Lower leg skin (tissue), 4 donors: ENCODE data around the gene NPAS1. TPM values are rescaled to one million over a fixed set of nuclear protein-coding genes. Genes with fewer than 3 reads are reported as not detected.

Source experiments
- DNase-seq, 2 donors: peaks; one replicate each; pipeline ENCODE4 v3.0.0-alpha.2; 2019; ENCODE audit warnings: low spot score in 2 of 2
- H3K4me3 ChIP-seq: fragments of 200-600 bp; sonication (generic); 2 replicates; pipeline ENCODE4 v1.5.1; 2017; ENCODE audit warnings: mild to moderate bottlenecking, low read depth; ENCODE audit not compliant: poor library complexity, severe bottlenecking
- CTCF ChIP-seq, 3 donors: fragments of 450-650 bp; IDR thresholded peaks; one replicate each; pipeline ENCODE4 v1.5.1; 2016; ENCODE audit warnings: antibody characterized with exemption in 3 of 3, mild to moderate bottlenecking in 3 of 3, moderate library complexity in 2 of 3
- POLR2A ChIP-seq, 2 donors: fragments of 450-650 bp; IDR thresholded peaks; one replicate each; pipeline ENCODE4 v1.6.1; 2016 to 2017; ENCODE audit warnings: antibody characterized with exemption in 2 of 2, mild to moderate bottlenecking in 1 of 2, moderate library complexity in 1 of 2
- WGBS, 2 donors: methylation state at CpG; one replicate each; pipeline ENCODE4 v1.1.5; 2018; 5-methylcytosine and 5-hydroxymethylcytosine counted together
- intact Hi-C: fragments of 100-400 bp; cut with DNase I; formaldehyde crosslinking; loops from one replicate; pipeline ENCODE4 v1.15.0; 2023; ENCODE audit warnings: low total_unique reads
- total RNA-seq, 4 donors: library from RNA; depleted of rRNA; stranded (reverse); fragments of >200 nt; gene quantifications; one replicate each; pipeline ENCODE4 v1.1.0, GENCODE V29; 2016

The NPAS1 gene
- total RNA-seq, 4 donors from 2014 or later, result 5.7 to 24.3 (median 12.6) TPM

DNA sequence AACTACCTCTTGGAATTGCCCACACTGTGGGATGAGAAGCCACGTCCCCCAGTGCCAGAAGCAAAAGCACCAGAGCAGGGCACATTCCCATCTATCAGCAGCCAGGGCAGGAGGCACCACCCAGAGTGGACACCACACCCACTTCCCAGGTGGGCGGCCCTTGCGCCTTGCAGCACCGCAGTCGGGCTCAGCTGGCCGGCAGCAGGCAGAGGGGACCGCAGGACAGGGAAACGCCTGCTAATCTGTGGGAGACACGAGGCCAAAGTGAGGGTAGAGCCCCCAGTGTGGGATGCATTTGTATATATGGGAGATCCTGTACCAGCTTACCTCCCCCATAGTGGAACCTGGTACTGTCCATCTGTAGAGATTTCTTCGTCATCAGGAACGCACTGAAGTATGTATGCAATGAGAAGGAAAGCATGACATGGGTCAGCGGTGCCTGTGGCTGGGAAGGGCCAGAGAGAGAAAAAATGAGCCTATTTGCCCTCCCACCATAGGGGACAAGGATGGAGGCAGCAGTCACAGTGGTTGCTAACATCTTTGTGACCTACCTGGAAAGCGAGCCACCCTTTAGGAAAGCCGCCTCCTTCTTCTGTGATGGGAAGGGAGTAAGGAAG, 30.9 kb upstream of the NPAS1 start:
- no peak overlapping the region for H3K4me3 ChIP-seq
- WGBS, 2 donors, result 87 to 91% methylated on average over 9 to 10 of the region's 14 CpGs
- TF ChIP-seq POLR2A (IDR thresholded peaks at IDR 0.05), result no peak
- no peak for TF ChIP-seq CTCF (IDR thresholded peaks at IDR 0.05)
- DNase-seq, result no peak
- intact Hi-C loops, result no loop called here

DNA sequence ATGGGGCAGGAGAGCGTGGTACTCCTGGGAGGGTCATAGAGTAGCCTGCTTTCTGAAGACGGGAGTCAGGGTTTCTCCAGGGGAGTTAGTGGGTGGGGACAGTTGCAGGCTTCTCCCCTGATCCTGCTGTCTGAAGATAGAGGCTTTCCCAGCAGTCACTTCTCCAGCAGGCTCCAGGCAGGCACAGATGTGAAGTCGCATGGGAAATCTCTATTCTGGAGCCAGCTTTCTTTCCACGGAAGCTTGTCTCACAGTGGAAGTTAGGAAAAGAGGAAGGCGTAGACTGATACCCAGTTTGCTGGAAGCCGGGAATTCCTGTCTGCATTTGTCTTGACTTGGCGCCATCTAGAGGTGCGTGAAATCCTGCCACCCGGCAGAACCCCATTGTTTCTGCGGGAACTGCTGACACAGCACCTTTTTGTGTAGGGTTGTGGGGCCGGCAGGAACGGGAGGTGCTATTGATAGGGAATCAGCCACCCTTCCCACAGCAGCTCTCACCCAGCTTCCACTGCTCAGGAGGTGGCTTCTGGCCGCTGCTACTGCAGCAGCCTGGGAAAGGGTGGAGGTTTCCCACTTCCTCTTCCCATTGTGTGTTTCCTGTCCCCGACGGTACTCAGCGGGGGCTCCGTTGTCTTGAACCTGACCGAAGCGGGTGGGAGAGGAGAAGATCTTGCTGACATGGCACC, 28.5 kb upstream of the NPAS1 start:
- DNase-seq, result peak; percentile 80 to 95
- H3K4me3 ChIP-seq, result no peak overlapping the region
- WGBS, 2 donors, result 8 to 11% methylated on average over 19 of the region's 19 CpGs
- intact Hi-C loops, result loop anchor here (5.0 kb wide), 1 partner anchor 134 kb away; no protein-coding TSS in a partner anchor
- TF ChIP-seq POLR2A (IDR thresholded peaks at IDR 0.05), result no peak
- peak in 1 of 3 donors; percentile 83 for TF ChIP-seq CTCF (IDR thresholded peaks at IDR 0.05)

- intact Hi-C loops, result loop anchor here (5.0 kb wide), 1 partner anchor 136 kb away; no protein-coding TSS in a partner anchor
- no peak for DNase-seq
- no peak for TF ChIP-seq POLR2A (IDR thresholded peaks at IDR 0.05)
- H3K4me3 ChIP-seq, result no peak overlapping the region
- 78 to 81% methylated on average over 23 to 25 of the region's 25 CpGs for whole genome bisulfite sequencing, 2 donors
These were observed 26.7 kb upstream of the NPAS1 start for GRCh38 chr19:46992699-46993535.

GRCh38 chr19:46993622-46994021, 26.0 kb upstream of the NPAS1 start:
- intact Hi-C loops, result loop anchor here (5.0 kb wide), 1 partner anchor 136 kb away; no protein-coding TSS in a partner anchor
- DNase-seq, result no peak
- H3K4me3 ChIP-seq, result no peak overlapping the region
- 84 to 96% methylated on average over 7 of the region's 7 CpGs for WGBS, 2 donors
- TF ChIP-seq POLR2A (IDR thresholded peaks at IDR 0.05) (no peak), CTCF (IDR thresholded peaks at IDR 0.05) (no peak)

GRCh38 chr19:46994141-46994686, 25.4 kb upstream of the NPAS1 start:
- DNase-seq, result no peak
- WGBS, 2 donors, result 76 to 95% methylated on average over 9 to 17 of the region's 17 CpGs
- intact Hi-C loops, result loop anchor here (5.0 kb wide), 1 partner anchor 137 kb away; no protein-coding TSS in a partner anchor
- no peak overlapping the region for H3K4me3 ChIP-seq
- TF ChIP-seq CTCF (IDR thresholded peaks at IDR 0.05), result no peak
- TF ChIP-seq POLR2A (IDR thresholded peaks at IDR 0.05), result no peak
